Neural cell (in vitro differentiated cells): ENCODE measurements around the gene PDZRN3.

Experiments used
- EP300 ChIP-seq: fragments of 450-650 bp; conservative IDR thresholded peaks from 2 replicates; pipeline ENCODE4 v1.6.1; 2014; ENCODE audit warnings: antibody characterized with exemption, mild to moderate bottlenecking, moderate library complexity; ENCODE audit not compliant: poor library complexity, severe bottlenecking
- EZH2 ChIP-seq: fragments of 200-600, 300-800 bp; shearing (Covaris generic), sonication (generic); IDR thresholded peaks from 2 replicates; pipeline ENCODE4 v1.6.1; 2014; ENCODE audit warnings: antibody characterized with exemption, low read length, borderline replicate concordance, mild to moderate bottlenecking; ENCODE audit not compliant: insufficient read depth, poor library complexity, severe bottlenecking
- POLR2AphosphoS5 ChIP-seq: IDR thresholded peaks from 2 replicates; pipeline ENCODE4 v1.6.1; 2012
- RAD21 ChIP-seq: fragments of 450-650 bp; conservative IDR thresholded peaks from 2 replicates; pipeline ENCODE4 v1.6.1; 2014; ENCODE audit warnings: antibody characterized with exemption, mild to moderate bottlenecking, moderate library complexity
- SMC3 ChIP-seq: fragments of 450-650 bp; conservative IDR thresholded peaks from 2 replicates; pipeline ENCODE4 v1.6.1; 2014; ENCODE audit warnings: antibody characterized with exemption, mild to moderate bottlenecking, moderate library complexity; ENCODE audit not compliant: poor library complexity
- TAF1 ChIP-seq: IDR thresholded peaks from 2 replicates; pipeline ENCODE4 v1.6.1; 2012; ENCODE audit warnings: low read depth
- TF ChIP-seq, protein P1 (sequence below): fragments of 450-650 bp; IDR thresholded peaks from 2 replicates; pipeline ENCODE4 v1.5.1; 2014; ENCODE audit warnings: antibody characterized with exemption, mild to moderate bottlenecking, moderate library complexity; ENCODE audit not compliant: poor library complexity, severe bottlenecking
- TF ChIP-seq, protein P2 (sequence below): IDR thresholded peaks from 2 replicates; pipeline ENCODE4 v1.6.1; 2012; ENCODE audit warnings: borderline replicate concordance

DNA sequence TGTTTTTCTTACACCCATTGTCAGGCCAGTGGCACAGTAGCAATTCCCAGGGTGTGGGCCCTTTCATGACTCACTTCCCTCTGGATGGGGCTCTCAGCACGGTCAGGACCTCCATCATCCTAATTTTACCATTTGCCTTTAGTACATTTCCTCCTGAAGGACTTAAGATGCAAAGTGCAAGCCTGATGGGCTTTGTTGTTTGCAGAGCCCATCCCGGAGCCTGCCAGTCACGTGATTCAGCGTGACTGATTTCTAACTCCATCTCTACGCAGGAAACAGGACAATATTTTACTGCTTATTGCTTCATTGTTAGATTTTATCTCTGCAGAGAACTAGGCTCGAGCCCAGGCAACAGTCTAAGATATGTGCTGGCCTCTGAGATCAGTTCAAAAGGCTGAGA is 223.7 kb downstream of the PDZRN3 start:
- TF ChIP-seq, protein P1, sequence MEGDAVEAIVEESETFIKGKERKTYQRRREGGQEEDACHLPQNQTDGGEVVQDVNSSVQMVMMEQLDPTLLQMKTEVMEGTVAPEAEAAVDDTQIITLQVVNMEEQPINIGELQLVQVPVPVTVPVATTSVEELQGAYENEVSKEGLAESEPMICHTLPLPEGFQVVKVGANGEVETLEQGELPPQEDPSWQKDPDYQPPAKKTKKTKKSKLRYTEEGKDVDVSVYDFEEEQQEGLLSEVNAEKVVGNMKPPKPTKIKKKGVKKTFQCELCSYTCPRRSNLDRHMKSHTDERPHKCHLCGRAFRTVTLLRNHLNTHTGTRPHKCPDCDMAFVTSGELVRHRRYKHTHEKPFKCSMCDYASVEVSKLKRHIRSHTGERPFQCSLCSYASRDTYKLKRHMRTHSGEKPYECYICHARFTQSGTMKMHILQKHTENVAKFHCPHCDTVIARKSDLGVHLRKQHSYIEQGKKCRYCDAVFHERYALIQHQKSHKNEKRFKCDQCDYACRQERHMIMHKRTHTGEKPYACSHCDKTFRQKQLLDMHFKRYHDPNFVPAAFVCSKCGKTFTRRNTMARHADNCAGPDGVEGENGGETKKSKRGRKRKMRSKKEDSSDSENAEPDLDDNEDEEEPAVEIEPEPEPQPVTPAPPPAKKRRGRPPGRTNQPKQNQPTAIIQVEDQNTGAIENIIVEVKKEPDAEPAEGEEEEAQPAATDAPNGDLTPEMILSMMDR: no peak
- TF ChIP-seq EZH2 (no peak), RAD21 (no peak), EP300 (no peak), SMC3 (no peak), TAF1 (no peak), POLR2AphosphoS5 (no peak)
- TF ChIP-seq, protein P2, sequence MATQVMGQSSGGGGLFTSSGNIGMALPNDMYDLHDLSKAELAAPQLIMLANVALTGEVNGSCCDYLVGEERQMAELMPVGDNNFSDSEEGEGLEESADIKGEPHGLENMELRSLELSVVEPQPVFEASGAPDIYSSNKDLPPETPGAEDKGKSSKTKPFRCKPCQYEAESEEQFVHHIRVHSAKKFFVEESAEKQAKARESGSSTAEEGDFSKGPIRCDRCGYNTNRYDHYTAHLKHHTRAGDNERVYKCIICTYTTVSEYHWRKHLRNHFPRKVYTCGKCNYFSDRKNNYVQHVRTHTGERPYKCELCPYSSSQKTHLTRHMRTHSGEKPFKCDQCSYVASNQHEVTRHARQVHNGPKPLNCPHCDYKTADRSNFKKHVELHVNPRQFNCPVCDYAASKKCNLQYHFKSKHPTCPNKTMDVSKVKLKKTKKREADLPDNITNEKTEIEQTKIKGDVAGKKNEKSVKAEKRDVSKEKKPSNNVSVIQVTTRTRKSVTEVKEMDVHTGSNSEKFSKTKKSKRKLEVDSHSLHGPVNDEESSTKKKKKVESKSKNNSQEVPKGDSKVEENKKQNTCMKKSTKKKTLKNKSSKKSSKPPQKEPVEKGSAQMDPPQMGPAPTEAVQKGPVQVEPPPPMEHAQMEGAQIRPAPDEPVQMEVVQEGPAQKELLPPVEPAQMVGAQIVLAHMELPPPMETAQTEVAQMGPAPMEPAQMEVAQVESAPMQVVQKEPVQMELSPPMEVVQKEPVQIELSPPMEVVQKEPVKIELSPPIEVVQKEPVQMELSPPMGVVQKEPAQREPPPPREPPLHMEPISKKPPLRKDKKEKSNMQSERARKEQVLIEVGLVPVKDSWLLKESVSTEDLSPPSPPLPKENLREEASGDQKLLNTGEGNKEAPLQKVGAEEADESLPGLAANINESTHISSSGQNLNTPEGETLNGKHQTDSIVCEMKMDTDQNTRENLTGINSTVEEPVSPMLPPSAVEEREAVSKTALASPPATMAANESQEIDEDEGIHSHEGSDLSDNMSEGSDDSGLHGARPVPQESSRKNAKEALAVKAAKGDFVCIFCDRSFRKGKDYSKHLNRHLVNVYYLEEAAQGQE: no peak
